ENCODE measurements around the gene SLC35G3. TPM values are rescaled to one million over a fixed set of nuclear protein-coding genes. Genes with fewer than 3 reads are reported as not detected.
"Not testable (repeated sequence)": the region's sequence is repeated elsewhere in the genome, so short reads cannot be mapped to it uniquely, and the experiment has no call there.

Gene SLC35G3
- not detected for total RNA-seq
- not detected for polyA plus RNA-seq
- long read RNA-seq, donor 1, result 0 reads
- long read RNA-seq, donor 2, partial matches to known transcripts, result 0 of 2 reads
- long read RNA-seq, donor 2, other reads (novel, unspliced or antisense), result 0 of 2 reads
- long read RNA-seq, donor 3, result 0 reads

DNA sequence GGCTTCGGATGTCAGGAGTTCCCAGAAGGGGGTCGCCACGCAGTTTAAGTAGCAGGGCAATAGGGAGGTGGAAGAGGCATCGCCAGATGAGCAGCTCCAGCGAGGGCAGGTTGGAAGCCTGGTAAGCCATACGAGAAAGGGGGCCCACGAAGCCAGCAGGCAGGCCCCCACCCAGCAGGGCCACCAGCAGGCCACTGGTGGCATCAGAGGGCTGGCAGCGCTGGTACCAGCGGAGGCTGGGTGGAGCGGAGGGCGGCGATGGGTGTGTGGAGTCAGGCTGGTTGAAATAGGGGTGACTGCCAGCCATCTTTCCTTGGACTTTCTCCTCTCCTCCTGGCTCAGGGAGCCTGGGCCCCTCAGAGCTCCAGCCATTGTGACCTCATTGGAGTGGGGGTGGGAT is at the start of gene SLC35G3:
SLC35G3 (minus strand) TSS at position 393 of the 400 bp plus-strand sequence; CDS start at position 307, 86 bp downstream.
- H3K4me1 ChIP-seq (ENCODE audit: insufficient read depth); H3K27me3 ChIP-seq; H3K36me3 ChIP-seq; intact Hi-C loops (cut with DNase I); H3K4me3 ChIP-seq; H3K27ac ChIP-seq; DNase-seq; H3K9me3 ChIP-seq: not testable (repeated sequence)
- 89 to 94% (median 91%) methylated on average over 12 of the region's 12 CpGs for WGBS, 3 donors

DNA sequence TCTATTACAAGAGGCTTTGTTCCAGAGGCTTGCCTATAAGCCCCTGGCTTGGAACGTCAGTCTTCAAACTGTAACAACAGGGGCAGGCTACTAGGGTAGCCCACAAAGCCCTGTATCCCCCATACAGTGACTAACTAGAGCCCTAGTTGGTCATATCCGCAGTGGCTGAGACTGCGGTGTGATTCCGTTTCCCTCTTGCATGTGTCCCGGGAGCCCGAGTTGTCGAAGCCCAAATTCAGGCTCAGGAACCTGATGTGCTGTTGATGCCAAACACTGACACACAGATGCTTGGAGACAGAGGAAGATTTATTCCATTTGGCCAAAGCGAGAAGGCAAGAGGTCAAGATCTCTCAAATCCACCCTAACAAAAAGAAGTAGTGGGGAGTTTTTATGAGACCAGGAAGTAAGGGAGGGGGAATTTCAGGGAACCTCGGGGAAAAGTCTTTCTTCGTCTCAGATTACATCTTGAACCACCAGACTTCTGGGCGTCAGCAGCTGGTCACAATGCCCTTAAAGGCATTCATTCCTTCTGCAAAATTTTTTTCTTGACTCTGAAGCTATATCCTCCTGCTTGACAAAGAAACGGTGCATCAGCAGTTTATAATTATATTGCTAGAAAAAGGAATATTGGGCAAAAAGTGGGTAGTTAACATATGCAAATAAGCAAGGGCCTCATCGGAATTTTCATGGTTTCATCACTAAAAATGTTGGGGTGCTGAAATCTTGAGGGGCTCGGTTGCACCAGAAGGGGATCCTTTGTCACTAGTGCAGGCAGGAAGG is 49.6 kb upstream of the SLC35G3 start:
- Histone ChIP-seq H3K27ac (peak overlapping the region; percentile 78 to 88), H3K4me1 (ENCODE audit: insufficient read depth) (peaks cover 7% of the 10 kb centered on the region)
- intact Hi-C loops (cut with DNase I), result no loop called here

DNA sequence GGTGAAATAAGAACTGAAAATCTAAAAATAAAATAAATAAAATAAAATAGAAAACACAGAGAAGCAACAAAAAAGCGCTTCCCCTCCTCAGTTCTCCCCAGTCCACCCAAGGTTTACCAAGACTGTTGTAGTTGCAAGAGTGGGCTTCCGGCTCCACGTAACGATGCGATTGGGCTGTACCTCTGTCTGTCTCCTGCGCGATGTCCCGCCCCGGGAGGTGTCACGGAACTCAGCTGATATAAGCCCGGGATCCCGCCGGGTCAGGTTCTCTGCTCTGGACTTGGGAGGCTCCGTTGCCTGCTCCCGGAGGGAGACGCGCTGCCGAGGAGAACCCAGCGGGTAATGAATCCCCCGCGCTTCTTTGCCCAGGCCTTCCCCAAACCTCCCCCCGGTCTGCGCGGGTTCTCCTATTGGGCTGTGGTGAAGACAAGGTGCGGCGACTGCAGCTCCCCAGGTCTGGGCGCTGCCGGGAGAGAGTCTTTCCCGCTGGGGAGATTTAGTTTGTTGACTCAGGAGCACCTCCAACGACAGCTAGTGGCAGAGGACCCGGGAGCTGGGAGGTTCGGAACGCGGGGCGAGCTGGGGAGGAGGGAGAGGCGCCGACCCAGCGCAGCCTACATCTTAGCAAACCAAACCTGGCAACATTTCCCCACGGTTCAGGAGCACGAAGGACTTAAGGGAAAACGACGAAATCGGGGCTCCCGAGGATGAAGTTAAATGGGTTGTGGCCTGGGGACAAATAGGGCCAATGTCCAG is 48.8 kb upstream of the SLC35G3 start, which contains the start of gene SLFN5:
SLFN5 (plus strand) TSS at position 268 of the 756 bp plus-strand sequence. CDS start 15,619 bp downstream, outside the sequence.
- Histone ChIP-seq H3K9me3 (no peaks in the 10 kb centered on the region), H3K27ac (peak within 1 kb of the TSS; percentile 78 to 88), H3K27me3 (no peaks in the 10 kb centered on the region), H3K4me3 (peak within 1 kb of the TSS; percentile 53), H3K4me1 (ENCODE audit: insufficient read depth) (peaks cover 7% of the 10 kb centered on the region), H3K36me3 (no peaks in the 10 kb centered on the region)
- TF ChIP-seq EP300 (IDR thresholded peaks at IDR 0.05) (no peak), POLR2A (IDR thresholded peaks at IDR 0.05) (peak; percentile 94)
- TF ChIP-seq, protein P1, sequence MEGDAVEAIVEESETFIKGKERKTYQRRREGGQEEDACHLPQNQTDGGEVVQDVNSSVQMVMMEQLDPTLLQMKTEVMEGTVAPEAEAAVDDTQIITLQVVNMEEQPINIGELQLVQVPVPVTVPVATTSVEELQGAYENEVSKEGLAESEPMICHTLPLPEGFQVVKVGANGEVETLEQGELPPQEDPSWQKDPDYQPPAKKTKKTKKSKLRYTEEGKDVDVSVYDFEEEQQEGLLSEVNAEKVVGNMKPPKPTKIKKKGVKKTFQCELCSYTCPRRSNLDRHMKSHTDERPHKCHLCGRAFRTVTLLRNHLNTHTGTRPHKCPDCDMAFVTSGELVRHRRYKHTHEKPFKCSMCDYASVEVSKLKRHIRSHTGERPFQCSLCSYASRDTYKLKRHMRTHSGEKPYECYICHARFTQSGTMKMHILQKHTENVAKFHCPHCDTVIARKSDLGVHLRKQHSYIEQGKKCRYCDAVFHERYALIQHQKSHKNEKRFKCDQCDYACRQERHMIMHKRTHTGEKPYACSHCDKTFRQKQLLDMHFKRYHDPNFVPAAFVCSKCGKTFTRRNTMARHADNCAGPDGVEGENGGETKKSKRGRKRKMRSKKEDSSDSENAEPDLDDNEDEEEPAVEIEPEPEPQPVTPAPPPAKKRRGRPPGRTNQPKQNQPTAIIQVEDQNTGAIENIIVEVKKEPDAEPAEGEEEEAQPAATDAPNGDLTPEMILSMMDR (IDR thresholded peaks at IDR 0.05), result no peak
- intact Hi-C loops (cut with DNase I), result no loop called here
- WGBS, 3 donors, result 0% methylated on average over 44 of the region's 44 CpGs
- DNase-seq, result peak; percentile 92 to 97 (median 95)

More for the DNA sequence above, 49.6 kb upstream of the SLC35G3 start:
- TF ChIP-seq POLR2A (IDR thresholded peaks at IDR 0.05), result no peak
- TF ChIP-seq, protein P1 (IDR thresholded peaks at IDR 0.05), result no peak
- TF ChIP-seq EP300 (IDR thresholded peaks at IDR 0.05), result no peak
- H3K4me3 ChIP-seq, result peak overlapping the region; percentile 53
- no peaks in the 10 kb centered on the region for H3K36me3 ChIP-seq
- H3K27me3 ChIP-seq, result no peaks in the 10 kb centered on the region
- H3K9me3 ChIP-seq, result no peaks in the 10 kb centered on the region
- 2 to 4% (median 2%) methylated on average over 14 of the region's 14 CpGs for WGBS, 3 donors
- DNase-seq, result peak; percentile 40 to 63 (median 48)

- 1 to 2% (median 1%) methylated on average over 41 to 43 of the region's 43 CpGs for WGBS, 3 donors
- Histone ChIP-seq H3K4me3 (peak overlapping the region; percentile 53), H3K4me1 (ENCODE audit: insufficient read depth) (peaks cover 7% of the 10 kb centered on the region), H3K27me3 (no peaks in the 10 kb centered on the region), H3K27ac (peak overlapping the region; percentile 40 to 88), H3K36me3 (no peaks in the 10 kb centered on the region), H3K9me3 (no peaks in the 10 kb centered on the region)
- DNase-seq, result peak; percentile 37 to 60 (median 56)
- intact Hi-C loops (cut with DNase I), result no loop called here
- TF ChIP-seq, protein P1 (IDR thresholded peaks at IDR 0.05), result no peak
- no peak for TF ChIP-seq POLR2A (IDR thresholded peaks at IDR 0.05)
- no peak for TF ChIP-seq EP300 (IDR thresholded peaks at IDR 0.05)
Measured at GRCh38 chr17:35242158-35242804, 48.1 kb upstream of the SLC35G3 start.
